B cell (primary cell): ENCODE measurements around the gene ATP5PB. TPM values are rescaled to one million over a fixed set of nuclear protein-coding genes. Genes with fewer than 3 reads are reported as not detected.

ENCODE experiments used
- ATAC-seq: fragments of 200-7000 bp; cut with Tn5 transposase; one replicate; pipeline ENCODE4 v1.10.0; 2021; ENCODE audit warnings: low read depth, mild to moderate bottlenecking, moderate number of reproducible peaks, moderate library complexity
- CTCF ChIA-PET: fragments of 350-600 bp; sonication (Branson Sonifier 250); formaldehyde crosslinking; loops from one replicate; lab custom pipeline; 2021; ENCODE audit warnings: antibody characterized with exemption, inconsistent platforms; lab: Charles Lee
- POLR2A ChIA-PET: fragments of 350-600 bp; sonication (Branson Sonifier 250); formaldehyde crosslinking; loops from one replicate; lab custom pipeline; 2021; ENCODE audit warnings: antibody characterized with exemption; lab: Charles Lee
- DNase-seq: peaks from one replicate; pipeline ENCODE4 v3.0.0; 2013
- H2AFZ ChIP-seq: 2 replicates; pipeline ENCODE4 v1.6.1; 2012; ENCODE audit warnings: mild to moderate bottlenecking, low read depth, low read length; ENCODE audit not compliant: insufficient read depth, poor library complexity, severe bottlenecking
- H3K27ac ChIP-seq, 2 donors: 1 replicate in 1 of 2; 2 replicates in 1 of 2; pipeline ENCODE4 v1.5.1; 2012 to 2013; ENCODE audit warnings: low read length in 2 of 2, mild to moderate bottlenecking in 2 of 2, moderate library complexity in 1 of 2
- H3K27me3 ChIP-seq, 4 experiments: fragments of 200-600 bp in 1 of 4; sonication (generic) in 1 of 4; replicated peaks in 1 of 4; 1 replicate in 2 of 4; 2 replicates in 2 of 4; pipeline versions ENCODE4 v1.6.1 to v1.7.0; 2013 to 2016; ENCODE audit warnings: low read length in 3 of 4, mild to moderate bottlenecking in 2 of 4, mixed read lengths in 1 of 4, moderate library complexity in 1 of 4; ENCODE audit not compliant: insufficient read depth in 4 of 4, control insufficient read depth in 3 of 4; ENCODE audit errors: control extremely low read depth in 1 of 4
- H3K36me3 ChIP-seq, 2 experiments: replicated peaks in 1 of 2; 1 replicate in 1 of 2; 2 replicates in 1 of 2; pipeline versions ENCODE4 v1.6.1 to v1.7.1; 2013; ENCODE audit warnings: low read length in 1 of 2; ENCODE audit not compliant: insufficient read depth in 2 of 2, control insufficient read depth in 1 of 2; ENCODE audit errors: control extremely low read depth in 1 of 2, extremely low read depth in 1 of 2
- H3K4me1 ChIP-seq, 2 donors: fragments of 200-600 bp in 1 of 2; sonication (generic) in 1 of 2; 1 replicate in 1 of 2; 2 replicates in 1 of 2; pipeline versions ENCODE4 v1.5.1 to v1.6.1; 2013 to 2017; ENCODE audit warnings: low read length in 2 of 2; ENCODE audit not compliant: control insufficient read depth in 2 of 2, insufficient read depth in 2 of 2
- H3K4me2 ChIP-seq: replicated peaks from 2 replicates; pipeline ENCODE3; 2012; ENCODE audit warnings: mild to moderate bottlenecking, low read depth, low read length; ENCODE audit not compliant: poor library complexity, severe bottlenecking
- H3K4me3 ChIP-seq, 5 experiments: fragments of 200-600 bp in 1 of 5; sonication (generic) in 1 of 5; 1 replicate in 3 of 5; 2 replicates in 2 of 5; pipeline versions ENCODE4 v1.5.1 to v1.7.0; 2011 to 2016; ENCODE audit warnings: low read length in 4 of 5, mild to moderate bottlenecking in 4 of 5, low read depth in 2 of 5, control low read depth in 1 of 5, moderate library complexity in 1 of 5; ENCODE audit not compliant: insufficient read depth in 1 of 5; ENCODE audit errors: control extremely low read depth in 1 of 5, extremely low read depth in 1 of 5
- H3K79me2 ChIP-seq: fragments of 200-600 bp; sonication (generic); one replicate; pipeline ENCODE4 v1.6.0; 2016; ENCODE audit warnings: low read length; ENCODE audit not compliant: control insufficient read depth, insufficient read depth
- H3K9ac ChIP-seq: fragments of 200-600 bp; sonication (generic); 2 replicates; pipeline ENCODE4 v1.6.1; 2017; ENCODE audit warnings: mild to moderate bottlenecking, low read length, moderate library complexity
- H3K9me3 ChIP-seq, 3 donors: one replicate each; pipeline versions ENCODE4 v1.6.1 to v1.7.1; 2013; ENCODE audit warnings: low read length in 2 of 3; ENCODE audit not compliant: control insufficient read depth in 2 of 3, insufficient read depth in 1 of 3; ENCODE audit errors: control extremely low read depth in 1 of 3
- H4K20me1 ChIP-seq: 2 replicates; pipeline ENCODE4 v1.6.0; 2012; ENCODE audit warnings: mild to moderate bottlenecking, low read length; ENCODE audit not compliant: insufficient read depth, control insufficient read depth, poor library complexity, severe bottlenecking
- H3K27ac Mint-ChIP-seq: one replicate; pipeline ENCODE4 v1.8.0; 2021; ENCODE audit warnings: mixed read lengths
- H3K27me3 Mint-ChIP-seq: one replicate; pipeline ENCODE4 v1.8.0; 2021; ENCODE audit warnings: mixed read lengths
- H3K4me1 Mint-ChIP-seq: one replicate; pipeline ENCODE4 v1.8.0; 2021; ENCODE audit warnings: mixed read lengths
- H3K4me3 Mint-ChIP-seq: one replicate; pipeline ENCODE4 v1.8.0; 2021; ENCODE audit warnings: mixed read lengths
- H3K9me3 Mint-ChIP-seq: one replicate; pipeline ENCODE4 v1.8.0; 2022; ENCODE audit warnings: mixed read lengths; ENCODE audit not compliant: insufficient read depth
- EZH2 ChIP-seq: IDR thresholded peaks from 2 replicates; pipeline ENCODE4 v1.6.1; 2012; ENCODE audit warnings: borderline replicate concordance, low read depth, mild to moderate bottlenecking, moderate library complexity, low read length; ENCODE audit not compliant: insufficient read depth, poor library complexity, severe bottlenecking
- WGBS: methylation state at CpG from one replicate; pipeline ENCODE4 v1.1.5; 2013; ENCODE audit warnings: missing lambda C conversion rate; ENCODE audit not compliant: insufficient coverage; 5-methylcytosine and 5-hydroxymethylcytosine counted together
- intact Hi-C: fragments of 100-400 bp; cut with micrococcal nuclease; formaldehyde crosslinking; loops from one replicate; pipeline ENCODE4 v1.10.0; 2022
- polyA plus RNA-seq: library from polyadenylated mRNA; depleted of rRNA; stranded (reverse); fragments of >200 nt; gene quantifications from 2 replicates; pipeline ENCODE4 v1.2.3, GENCODE V29; 2012
- total RNA-seq, 2 donors: library from RNA; stranded (reverse); fragments of 120-200 nt in 1 of 2; gene quantifications; 1 replicate in 1 of 2; 2 replicates in 1 of 2; pipeline versions ENCODE4 v1.2.3 to v1.2.4, GENCODE V29; 2013 to 2022
- TF ChIP-seq, protein P1 (sequence below): fragments of 200-600 bp; IDR thresholded peaks from one replicate; pipeline ENCODE4 v1.8.0; 2022; ENCODE audit warnings: antibody characterized with exemption, mild to moderate bottlenecking

ATP5PB gene
- total and polyA plus RNA-seq, 2 donors (not counting 1 experiment from before 2014, with no cell fraction given) = 81.2 to 110 TPM

DNA sequence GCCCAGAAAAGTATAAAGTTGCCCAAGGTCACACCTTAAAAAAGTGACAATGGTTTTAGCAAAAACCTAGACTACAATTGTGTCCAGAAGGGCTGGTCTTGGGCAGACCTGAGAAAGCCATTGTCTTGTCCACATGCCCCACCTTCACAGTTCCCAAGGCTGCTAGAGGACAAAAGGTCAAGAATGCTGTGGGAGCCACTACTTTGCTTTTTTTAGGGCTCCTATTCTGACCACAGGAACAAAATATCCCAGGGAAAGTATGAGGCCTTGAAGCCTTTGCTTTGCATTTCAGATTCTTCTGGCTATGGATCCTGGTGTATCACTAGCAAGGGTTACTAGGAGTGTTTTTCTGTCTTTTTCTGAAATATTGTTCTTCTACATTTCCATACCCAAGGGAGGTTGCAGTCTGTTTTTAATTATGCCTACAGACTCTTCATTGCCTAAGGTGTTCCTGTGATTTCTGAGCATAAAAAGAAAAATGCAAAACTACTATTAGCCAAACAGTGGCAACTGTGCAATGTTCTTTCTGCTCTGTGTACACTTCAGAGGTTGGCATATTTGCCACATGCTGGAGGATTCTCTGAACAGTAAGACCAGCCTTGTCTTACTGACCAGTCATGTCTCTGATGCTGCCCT is 35.2 kb downstream of the ATP5PB start:
- no peak overlapping the region for H3K4me2 ChIP-seq
- Mint-ChIP-seq H3K4me1 (peaks cover 28% of the 10 kb centered on the region), H3K4me3 (no peak overlapping the region), H3K9me3 (no peaks in the 10 kb centered on the region), H3K27me3 (no peaks in the 10 kb centered on the region), H3K27ac (no peak overlapping the region)
- ChIA-PET POLR2A (no interaction called here), CTCF (interaction anchor here (0.7 to 14.7 kb wide), 5 partner anchors 10 to 283 kb away, joined by 3 to 276 read pairs (median 32); partner anchors contain the start of genes ADORA3 and TMIGD3)
- H3K36me3 ChIP-seq = no peaks in the 10 kb centered on the region
- ATAC-seq = no peak
- no peak overlapping the region for H3K9ac ChIP-seq
- no peaks in the 10 kb centered on the region for H3K27me3 ChIP-seq
- intact Hi-C loops = no loop called here
- H3K9me3 ChIP-seq = no peaks in the 10 kb centered on the region
- no peak overlapping the region for H3K4me3 ChIP-seq
- no peaks in the 10 kb centered on the region for H3K79me2 ChIP-seq
- no peak for DNase-seq
- H2AFZ ChIP-seq = no peak overlapping the region
- peaks cover 18 to 22% of the 10 kb centered on the region in 2 donors for H3K4me1 ChIP-seq
- TF ChIP-seq, protein P1, sequence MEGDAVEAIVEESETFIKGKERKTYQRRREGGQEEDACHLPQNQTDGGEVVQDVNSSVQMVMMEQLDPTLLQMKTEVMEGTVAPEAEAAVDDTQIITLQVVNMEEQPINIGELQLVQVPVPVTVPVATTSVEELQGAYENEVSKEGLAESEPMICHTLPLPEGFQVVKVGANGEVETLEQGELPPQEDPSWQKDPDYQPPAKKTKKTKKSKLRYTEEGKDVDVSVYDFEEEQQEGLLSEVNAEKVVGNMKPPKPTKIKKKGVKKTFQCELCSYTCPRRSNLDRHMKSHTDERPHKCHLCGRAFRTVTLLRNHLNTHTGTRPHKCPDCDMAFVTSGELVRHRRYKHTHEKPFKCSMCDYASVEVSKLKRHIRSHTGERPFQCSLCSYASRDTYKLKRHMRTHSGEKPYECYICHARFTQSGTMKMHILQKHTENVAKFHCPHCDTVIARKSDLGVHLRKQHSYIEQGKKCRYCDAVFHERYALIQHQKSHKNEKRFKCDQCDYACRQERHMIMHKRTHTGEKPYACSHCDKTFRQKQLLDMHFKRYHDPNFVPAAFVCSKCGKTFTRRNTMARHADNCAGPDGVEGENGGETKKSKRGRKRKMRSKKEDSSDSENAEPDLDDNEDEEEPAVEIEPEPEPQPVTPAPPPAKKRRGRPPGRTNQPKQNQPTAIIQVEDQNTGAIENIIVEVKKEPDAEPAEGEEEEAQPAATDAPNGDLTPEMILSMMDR = no peak
- TF ChIP-seq EZH2 = no peak
- H4K20me1 ChIP-seq = no peaks in the 10 kb centered on the region
- no peak overlapping the region for H3K27ac ChIP-seq

DNA sequence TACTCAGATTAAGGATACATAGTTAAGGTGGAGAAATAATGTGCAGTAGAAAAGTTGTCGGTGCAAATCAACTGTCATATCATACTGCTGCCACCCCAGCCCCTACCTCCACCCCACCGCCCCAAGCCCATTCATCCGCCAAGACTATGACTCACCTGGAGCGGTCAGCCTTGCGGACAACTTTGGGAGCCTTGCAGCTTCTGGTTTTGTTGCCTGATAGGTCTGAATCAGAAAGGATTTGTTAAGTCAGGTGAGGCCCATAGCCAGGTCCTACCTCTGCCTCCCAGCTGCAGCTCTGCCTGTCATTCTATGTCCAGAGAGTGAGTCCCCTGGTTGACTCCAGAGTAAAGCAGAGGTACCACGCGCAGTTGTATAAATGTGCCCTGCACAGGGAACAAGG is 37.2 kb downstream of the ATP5PB start:
- Mint-ChIP-seq H3K4me1 (peaks cover 21% of the 10 kb centered on the region), H3K27ac (no peak overlapping the region), H3K4me3 (no peak overlapping the region), H3K9me3 (no peaks in the 10 kb centered on the region), H3K27me3 (no peaks in the 10 kb centered on the region)
- intact Hi-C loops = no loop called here
- Histone ChIP-seq H3K4me1 (peaks cover 4 to 6% of the 10 kb centered on the region in 2 donors), H2AFZ (no peak overlapping the region), H3K79me2 (no peaks in the 10 kb centered on the region), H3K27ac (no peak overlapping the region), H3K9ac (no peak overlapping the region), H3K27me3 (no peaks in the 10 kb centered on the region), H3K36me3 (no peaks in the 10 kb centered on the region), H3K9me3 (no peaks in the 10 kb centered on the region), H3K4me2 (no peak overlapping the region), H4K20me1 (no peaks in the 10 kb centered on the region), H3K4me3 (no peak overlapping the region)
- ChIA-PET CTCF (interaction anchor here (0.6 to 14.7 kb wide), 8 partner anchors 12 to 765 kb away, joined by 3 to 276 read pairs (median 3); partner anchors contain the start of genes ADORA3 and TMIGD3), POLR2A (no interaction called here)
- DNase-seq (no peak), ATAC-seq (no peak)
- WGBS = 100% methylated on average over 4 of the region's 7 CpGs
- TF ChIP-seq, protein P1 = no peak
- no peak for TF ChIP-seq EZH2
